Neural crest cell (in vitro differentiated cells): ENCODE data around the gene MOB3C. TPM values are rescaled to one million over a fixed set of nuclear protein-coding genes. Genes with fewer than 3 reads are reported as not detected.
A peak's percentile ranks its signal among the peaks of the same experiment; 100 is the strongest.

Source experiments
- DNase-seq: peaks from one replicate; pipeline ENCODE4 v3.0.0; 2021; ENCODE audit warnings: low read depth, mixed read lengths, low spot score
- H3K27ac Mint-ChIP-seq: one replicate; pipeline ENCODE4 v1.8.0; 2021; ENCODE audit warnings: mild to moderate bottlenecking, mixed read lengths; ENCODE audit not compliant: unreplicated experiment
- H3K27me3 Mint-ChIP-seq: 2 replicates; pipeline ENCODE4 v1.8.0; 2021; ENCODE audit warnings: low read depth, mild to moderate bottlenecking, mixed read lengths
- H3K36me3 Mint-ChIP-seq: 2 replicates; pipeline ENCODE4 v1.8.0; 2021; ENCODE audit warnings: low read depth, mild to moderate bottlenecking, mixed read lengths
- H3K4me1 Mint-ChIP-seq: 2 replicates; pipeline ENCODE4 v1.8.0; 2021; ENCODE audit warnings: mixed read lengths
- H3K4me3 Mint-ChIP-seq: one replicate; pipeline ENCODE4 v1.8.0; 2021; ENCODE audit warnings: mild to moderate bottlenecking, mixed read lengths
- H3K9me3 Mint-ChIP-seq: 2 replicates; pipeline ENCODE4 v1.8.0; 2021; ENCODE audit warnings: mixed read lengths
- CTCF ChIP-seq: fragments of 200-600 bp; sonication (generic); conservative IDR thresholded peaks from 2 replicates; pipeline ENCODE4 v1.5.0; 2021; ENCODE audit warnings: antibody characterized with exemption, mild to moderate bottlenecking
- total RNA-seq: library from RNA; stranded (reverse); gene quantifications from 2 replicates; pipeline ENCODE4 v1.2.1, GENCODE V29; 2021

MOB3C gene
- total RNA-seq, 1 donor from 2014 or later, result 4.1 TPM

DNA sequence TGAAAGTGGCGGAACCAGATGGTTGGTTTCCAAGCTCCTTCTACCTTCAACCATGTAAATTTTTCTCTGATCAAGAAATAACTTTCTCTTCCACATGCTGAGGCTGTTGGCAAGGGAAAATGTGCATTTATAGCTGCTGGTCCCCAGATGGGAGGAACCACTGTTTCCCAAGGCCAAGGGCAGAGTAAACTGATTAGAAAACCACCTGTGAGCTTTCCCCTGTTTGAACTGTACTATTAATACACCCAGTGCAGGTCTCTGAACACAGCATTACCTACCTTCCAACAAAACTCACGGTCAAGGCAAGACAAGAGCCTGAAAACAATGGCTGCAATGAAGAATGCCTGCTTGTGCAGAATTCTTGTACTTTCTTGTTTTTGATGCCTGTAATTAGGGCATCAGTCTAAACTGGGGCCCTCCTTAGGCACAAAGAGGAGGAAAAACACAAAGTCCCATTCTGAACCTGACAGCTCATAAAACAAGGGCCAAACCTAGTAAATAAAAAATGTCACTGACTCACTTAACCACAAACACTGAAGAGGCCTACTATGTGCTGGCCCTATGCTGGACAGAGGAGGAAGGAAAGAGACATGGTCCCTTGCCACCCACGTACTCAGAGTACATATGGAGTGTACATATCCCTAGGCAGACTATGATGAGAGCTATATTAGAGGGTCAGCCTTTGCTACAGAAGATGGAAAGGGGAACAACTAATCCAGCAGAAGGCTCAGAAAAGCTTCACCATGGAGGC is 15.2 kb downstream of the MOB3C start:
- Mint-ChIP-seq H3K27ac (no peak overlapping the region), H3K36me3 (no peaks in the 10 kb centered on the region), H3K9me3 (no peaks in the 10 kb centered on the region), H3K27me3 (no peaks in the 10 kb centered on the region), H3K4me1 (peaks cover 23% of the 10 kb centered on the region), H3K4me3 (peak overlapping the region; percentile 64)
- no peak for DNase-seq
- TF ChIP-seq CTCF, result no peak

GRCh38 chr1:46599059-46599970 is 17.3 kb downstream of the MOB3C start:
- Mint-ChIP-seq H3K4me3 (no peak overlapping the region), H3K9me3 (no peaks in the 10 kb centered on the region), H3K27me3 (no peaks in the 10 kb centered on the region), H3K4me1 (peaks cover 17% of the 10 kb centered on the region), H3K27ac (no peak overlapping the region), H3K36me3 (no peaks in the 10 kb centered on the region)
- no peak for DNase-seq
- no peak for TF ChIP-seq CTCF

DNA sequence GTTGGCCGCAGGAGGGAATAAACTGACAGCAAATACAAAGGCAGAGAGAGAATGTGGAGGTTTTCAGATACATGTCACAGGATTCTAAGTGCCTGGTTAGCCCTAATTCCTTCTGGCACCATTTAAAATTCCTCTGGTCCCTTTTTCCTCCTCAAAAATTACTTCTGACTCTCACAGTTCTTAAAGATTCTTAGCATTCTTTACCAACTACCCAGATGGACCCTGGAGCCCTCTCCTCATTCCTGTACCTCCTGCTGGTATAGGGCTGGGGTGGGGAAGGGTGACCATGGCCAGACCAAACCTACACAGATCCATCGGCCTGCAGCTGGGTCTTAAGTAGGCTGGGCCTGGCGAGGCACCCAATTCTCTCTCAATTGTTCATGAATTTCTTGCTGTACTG is 19.8 kb downstream of the MOB3C start:
- TF ChIP-seq CTCF, result no peak
- H3K27ac Mint-ChIP-seq, result no peak overlapping the region
- H3K27me3 Mint-ChIP-seq, result no peaks in the 10 kb centered on the region
- no peak overlapping the region for H3K4me3 Mint-ChIP-seq
- peaks cover 2% of the 10 kb centered on the region for H3K4me1 Mint-ChIP-seq
- H3K36me3 Mint-ChIP-seq, result peaks cover 7% of the 10 kb centered on the region
- DNase-seq, result no peak
- H3K9me3 Mint-ChIP-seq, result no peaks in the 10 kb centered on the region

GRCh38 chr1:46596036-46596435 is 20.6 kb downstream of the MOB3C start:
- Mint-ChIP-seq H3K27ac (no peak overlapping the region), H3K27me3 (no peaks in the 10 kb centered on the region), H3K4me1 (no peaks in the 10 kb centered on the region), H3K4me3 (no peak overlapping the region), H3K36me3 (peaks cover 7% of the 10 kb centered on the region), H3K9me3 (no peaks in the 10 kb centered on the region)
- DNase-seq, result no peak
- no peak for TF ChIP-seq CTCF

GRCh38 chr1:46595127-46595526 is 21.5 kb downstream of the MOB3C start:
- DNase-seq, result no peak

More at GRCh38 chr1:46595127-46595526, 21.5 kb downstream of the MOB3C start:
- TF ChIP-seq CTCF, result no peak
- Mint-ChIP-seq H3K36me3 (peaks cover 10% of the 10 kb centered on the region), H3K4me3 (no peak overlapping the region), H3K4me1 (no peaks in the 10 kb centered on the region), H3K9me3 (no peaks in the 10 kb centered on the region), H3K27me3 (no peaks in the 10 kb centered on the region), H3K27ac (no peak overlapping the region)
